H1 (cell line): ENCODE results near the gene CA10. TPM values are rescaled to one million over a fixed set of nuclear protein-coding genes. Genes with fewer than 3 reads are reported as not detected.

Source experiments
- CTCF ChIA-PET: fragments of 300-600 bp; sonication (Branson Sonifier 250); formaldehyde crosslinking; loops from one replicate; lab custom pipeline; 2021; ENCODE audit not compliant: partially characterized antibody; lab: Charles Lee
- POLR2A ChIA-PET: fragments of 300-600 bp; sonication (Branson Sonifier 250); formaldehyde crosslinking; loops from one replicate; lab custom pipeline; 2021; ENCODE audit warnings: inconsistent platforms; ENCODE audit not compliant: partially characterized antibody; lab: Charles Lee
- DNase-seq, 2 experiments: peaks; one replicate each; pipeline versions ENCODE4 v3.0.0 to v3.0.0-alpha.2; 2010 to 2022; ENCODE audit warnings: low spot score in 2 of 2, low read depth in 1 of 2, mixed read lengths in 1 of 2
- FAIRE-seq: peaks from 2 replicates; lab custom pipeline; 2011; peaks lifted over from hg19 to GRCh38; lab: Jason Lieb, UNC
- H2AFZ ChIP-seq: 2 replicates; pipeline ENCODE4 v1.8.1; 2012; ENCODE audit warnings: low read length, inconsistent platforms
- H2AK5ac ChIP-seq: 2 replicates; pipeline ENCODE4 v1.6.1; 2013; ENCODE audit warnings: low read depth, low read length
- H2BK120ac ChIP-seq: replicated peaks from 2 replicates; pipeline ENCODE3; 2013; ENCODE audit warnings: low read depth, low read length, inconsistent platforms
- H2BK12ac ChIP-seq: 2 replicates; pipeline ENCODE4 v1.6.1; 2013; ENCODE audit warnings: low read depth, low read length
- H2BK15ac ChIP-seq: 2 replicates; pipeline ENCODE4 v1.6.1; 2013; ENCODE audit warnings: low read length
- H2BK20ac ChIP-seq: 2 replicates; pipeline ENCODE4 v1.6.1; 2013; ENCODE audit warnings: low read length
- H2BK5ac ChIP-seq: 2 replicates; pipeline ENCODE4 v1.6.1; 2013; ENCODE audit warnings: low read depth, low read length
- H3K14ac ChIP-seq: 2 replicates; pipeline ENCODE4 v1.6.1; 2013; ENCODE audit warnings: inconsistent platforms; ENCODE audit not compliant: insufficient read length
- H3K18ac ChIP-seq: 2 replicates; pipeline ENCODE4 v1.6.1; 2013; ENCODE audit warnings: low read length; ENCODE audit errors: extremely low read depth
- H3K23ac ChIP-seq: 2 replicates; pipeline ENCODE4 v1.6.1; 2013; ENCODE audit warnings: inconsistent platforms; ENCODE audit not compliant: insufficient read length
- H3K23me2 ChIP-seq: 2 replicates; pipeline ENCODE4 v1.6.1; 2013; ENCODE audit warnings: low read depth, low read length
- H3K27ac ChIP-seq: 2 replicates; pipeline ENCODE4 v1.6.1; 2011; ENCODE audit warnings: low read depth, low read length, inconsistent platforms
- H3K27me3 ChIP-seq, 4 experiments: replicated peaks in 1 of 4; 1 replicate in 1 of 4; 2 replicates in 3 of 4; pipeline versions ENCODE4 v1.6.1 to v1.8.1; 2011 to 2013; ENCODE audit warnings: low read length in 3 of 4, mild to moderate bottlenecking in 3 of 4, inconsistent platforms in 2 of 4, mixed read lengths in 2 of 4, moderate library complexity in 1 of 4; ENCODE audit not compliant: control insufficient read depth in 3 of 4, insufficient read depth in 3 of 4; ENCODE audit errors: extremely low read depth in 1 of 4
- H3K36me3 ChIP-seq, 4 experiments: 2 replicates each; pipeline versions ENCODE4 v1.6.1 to v1.8.1; 2011 to 2013; ENCODE audit warnings: mild to moderate bottlenecking in 4 of 4, low read length in 3 of 4, moderate library complexity in 2 of 4, control low read depth in 1 of 4, inconsistent platforms in 1 of 4; ENCODE audit not compliant: insufficient read depth in 4 of 4, control insufficient read depth in 2 of 4
- H3K4ac ChIP-seq: replicated peaks from 2 replicates; pipeline ENCODE3; 2013; ENCODE audit warnings: low read length, low read depth, mixed read lengths, inconsistent platforms; ENCODE audit not compliant: insufficient read length
- H3K4me1 ChIP-seq, 4 experiments: replicated peaks in 1 of 4; 1 replicate in 1 of 4; 2 replicates in 3 of 4; pipeline versions ENCODE4 v1.6.1 to v1.8.1; 2011 to 2013; ENCODE audit warnings: low read length in 3 of 4, inconsistent platforms in 2 of 4, mixed read lengths in 1 of 4; ENCODE audit not compliant: insufficient read depth in 4 of 4, control insufficient read depth in 3 of 4
- H3K4me2 ChIP-seq, 2 experiments: 2 replicates each; pipeline versions ENCODE4 v1.6.1 to v1.8.1; 2011 to 2013; ENCODE audit warnings: low read depth in 2 of 2, low read length in 2 of 2, control low read depth in 1 of 2, inconsistent platforms in 1 of 2, mild to moderate bottlenecking in 1 of 2; ENCODE audit not compliant: insufficient read depth in 1 of 2
- H3K4me3 ChIP-seq, 4 experiments: fragments of 200-600, 300-600 bp in 1 of 4; sonication (generic), shearing (Covaris generic), sonication (Bioruptor Twin) in 1 of 4; 2 replicates each; pipeline versions ENCODE4 v1.5.1 to v1.8.1; 2011 to 2016; ENCODE audit warnings: low read length in 4 of 4, low read depth in 3 of 4, control low read depth in 2 of 4, inconsistent platforms in 2 of 4, mild to moderate bottlenecking in 2 of 4, mixed read lengths in 1 of 4, moderate library complexity in 1 of 4; ENCODE audit not compliant: insufficient read depth in 2 of 4; ENCODE audit errors: extremely low read depth in 1 of 4
- H3K56ac ChIP-seq: replicated peaks from 2 replicates; pipeline ENCODE3; 2013; ENCODE audit warnings: low read depth, mild to moderate bottlenecking, mixed read lengths, low read length, inconsistent platforms; ENCODE audit not compliant: insufficient read length
- H3K79me1 ChIP-seq: 2 replicates; pipeline ENCODE4 v1.6.1; 2013; ENCODE audit warnings: low read depth, low read length, control low read depth
- H3K79me2 ChIP-seq, 2 experiments: 2 replicates each; pipeline versions ENCODE4 v1.6.1 to v1.8.1; 2012 to 2013; ENCODE audit warnings: low read length in 2 of 2, mild to moderate bottlenecking in 2 of 2, inconsistent platforms in 1 of 2; ENCODE audit not compliant: insufficient read depth in 2 of 2, control insufficient read depth in 1 of 2
- H3K9ac ChIP-seq, 4 experiments: replicated peaks in 1 of 4; 1 replicate in 1 of 4; 2 replicates in 3 of 4; pipeline versions ENCODE4 v1.6.1 to v1.8.1; 2011 to 2013; ENCODE audit warnings: low read depth in 3 of 4, low read length in 3 of 4, control low read depth in 2 of 4, mild to moderate bottlenecking in 2 of 4, moderate library complexity in 2 of 4, inconsistent platforms in 1 of 4; ENCODE audit errors: extremely low read depth in 1 of 4
- H3K9me3 ChIP-seq, 2 experiments: 2 replicates each; pipeline versions ENCODE4 v1.6.1 to v1.8.1; 2012 to 2013; ENCODE audit warnings: mild to moderate bottlenecking in 2 of 2, moderate library complexity in 2 of 2, control low read depth in 1 of 2, inconsistent platforms in 1 of 2, low read depth in 1 of 2, low read length in 1 of 2, mixed read lengths in 1 of 2; ENCODE audit not compliant: insufficient read depth in 2 of 2
- H4K20me1 ChIP-seq, 2 experiments: replicated peaks in 1 of 2; 2 replicates each; pipeline versions ENCODE3 to v1.8.1; 2011 to 2013; ENCODE audit warnings: inconsistent platforms in 2 of 2, low read length in 2 of 2, mild to moderate bottlenecking in 1 of 2; ENCODE audit not compliant: insufficient read depth in 2 of 2, control insufficient read depth in 1 of 2
- H4K5ac ChIP-seq: 2 replicates; pipeline ENCODE4 v1.6.1; 2013; ENCODE audit warnings: low read length, low read depth, mixed read lengths, inconsistent platforms; ENCODE audit not compliant: insufficient read length
- H4K8ac ChIP-seq: 2 replicates; pipeline ENCODE4 v1.8.0; 2013; ENCODE audit warnings: mild to moderate bottlenecking, moderate library complexity, low read length, inconsistent platforms; ENCODE audit not compliant: insufficient read depth; ENCODE audit errors: extremely low read depth
- H4K91ac ChIP-seq: replicated peaks from 2 replicates; pipeline ENCODE3; 2013; ENCODE audit warnings: low read length, mixed read lengths, inconsistent platforms; ENCODE audit not compliant: insufficient read length
- BACH1 ChIP-seq: IDR thresholded peaks from 2 replicates; pipeline ENCODE4 v1.6.1; 2012; ENCODE audit warnings: low read length, improper control_type of control experiment
- CBX5 ChIP-seq: fragments of 300-800, 300-1000 bp; sonication (generic); IDR thresholded peaks from 2 replicates; pipeline ENCODE4 v1.7.1; 2016; ENCODE audit warnings: antibody characterized with exemption, low read length, low read depth
- EZH2 ChIP-seq: fragments of 200-600 bp; sonication (generic); IDR thresholded peaks from 2 replicates; pipeline ENCODE4 v1.7.1; 2012; ENCODE audit warnings: low read depth, mild to moderate bottlenecking, moderate library complexity, low read length, inconsistent platforms; ENCODE audit not compliant: severe bottlenecking
- GTF2F1 ChIP-seq: IDR thresholded peaks from 2 replicates; pipeline ENCODE4 v1.6.1; 2012; ENCODE audit warnings: low read depth, low read length, improper control_type of control experiment, borderline replicate concordance
- KDM1A ChIP-seq: fragments of 200-600, 300-600 bp; sonication (generic); IDR thresholded peaks from 2 replicates; pipeline ENCODE4 v1.7.1; 2016; ENCODE audit warnings: mild to moderate bottlenecking, low read length, borderline replicate concordance
- PHF8 ChIP-seq: fragments of 200-600 bp; sonication (generic); conservative IDR thresholded peaks from 2 replicates; pipeline ENCODE4 v1.7.1; 2012; ENCODE audit warnings: low read depth, mild to moderate bottlenecking, inconsistent platforms, low read length, moderate library complexity
- RBBP5 ChIP-seq: IDR thresholded peaks from 2 replicates; pipeline ENCODE4 v1.7.1; 2012; ENCODE audit warnings: low read depth, mild to moderate bottlenecking, inconsistent platforms, low read length, moderate library complexity, borderline replicate concordance
- SAP30 ChIP-seq: fragments of 300-600 bp; sonication (generic); IDR thresholded peaks from 2 replicates; pipeline ENCODE4 v1.7.1; 2012; ENCODE audit warnings: low read length, moderate library complexity, mild to moderate bottlenecking, inconsistent platforms; ENCODE audit not compliant: insufficient read depth, insufficient replicate concordance
- SRF ChIP-seq: IDR thresholded peaks from 2 replicates; pipeline ENCODE4 v1.6.1; 2011; ENCODE audit warnings: mild to moderate bottlenecking, low read depth, low read length, moderate library complexity
- YY1 ChIP-seq: IDR thresholded peaks from 2 replicates; pipeline ENCODE4 v1.6.1; 2011; ENCODE audit warnings: low read depth, mild to moderate bottlenecking, low read length
- WGBS, 2 experiments: shearing (Covaris generic) in 1 of 2; methylation state at CpG; one replicate each; pipeline versions ENCODE4 v1.1.6 to v1.1.7; 2013 to 2015; ENCODE audit warnings: low lambda C conversion rate in 2 of 2, mixed read lengths in 2 of 2, inconsistent platforms in 1 of 2, low coverage in 1 of 2, missing lambda C conversion rate in 1 of 2; ENCODE audit not compliant: insufficient replicate concordance in 2 of 2, insufficient coverage in 1 of 2, insufficient read length in 1 of 2; ENCODE audit errors: extremely low coverage in 1 of 2, missing lambda C conversion rate in 1 of 2; 5-methylcytosine and 5-hydroxymethylcytosine counted together
- polyA plus RNA-seq, 7 experiments: library from polyadenylated mRNA; depleted of rRNA in 3 of 7; stranded (reverse) in 5 of 7; unstranded in 2 of 7; fragments of >200 nt in 5 of 7; fragments of 200-250 nt in 2 of 7; gene quantifications; 1 replicate in 5 of 7; 2 replicates in 1 of 7; 4 replicates in 1 of 7; pipeline versions ENCODE4 v1.2.1 to v1.2.3, GENCODE V29; 2011 to 2013; ENCODE audit warnings: missing spikeins in 2 of 7, mixed read lengths in 2 of 7
- total RNA-seq: library from RNA; stranded (reverse); fragmentation: NEBNext Ultra II Directional; extraction: Animal tissue kit (Norgen Biotek cat#: 25700); gene quantifications from 2 replicates; pipeline ENCODE4 v1.2.1, GENCODE V29; 2021
- TF ChIP-seq, protein P1 (sequence below): IDR thresholded peaks from 2 replicates; pipeline ENCODE4 v1.6.1; 2011; ENCODE audit warnings: low read length, improper control_type of control experiment

Gene CA10
- total and polyA plus RNA-seq, 2 of the 8 experiments (the other 6 are each of a cell fraction or from before 2014, with no cell fraction given): 0.60 to 0.63 TPM

DNA sequence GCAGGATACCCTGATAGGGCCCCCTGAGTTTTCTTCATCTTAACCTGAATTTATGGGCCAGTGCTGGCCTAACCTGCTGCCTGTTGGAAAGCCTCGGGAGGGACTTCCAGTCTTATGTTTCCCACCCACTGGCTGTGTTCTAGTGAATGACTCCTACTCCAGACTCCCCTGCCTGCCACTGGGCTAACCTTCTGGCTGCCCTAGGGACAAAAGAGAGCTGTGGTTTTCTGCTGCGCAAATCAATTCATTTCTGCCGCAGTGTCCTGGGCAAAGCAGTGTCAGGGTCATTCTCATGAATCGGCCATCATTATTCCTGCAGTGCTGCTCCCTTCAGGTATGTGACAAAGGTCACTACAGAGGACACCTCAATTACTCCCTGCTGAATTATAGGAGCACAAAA, 512.0 kb downstream of the CA10 start:
- no peak overlapping the region for H2BK15ac ChIP-seq
- no peak overlapping the region for H3K4me3 ChIP-seq
- H3K56ac ChIP-seq: no peak overlapping the region
- H3K18ac ChIP-seq: no peak overlapping the region
- no peak for TF ChIP-seq BACH1
- TF ChIP-seq YY1: no peak
- TF ChIP-seq, protein P1, sequence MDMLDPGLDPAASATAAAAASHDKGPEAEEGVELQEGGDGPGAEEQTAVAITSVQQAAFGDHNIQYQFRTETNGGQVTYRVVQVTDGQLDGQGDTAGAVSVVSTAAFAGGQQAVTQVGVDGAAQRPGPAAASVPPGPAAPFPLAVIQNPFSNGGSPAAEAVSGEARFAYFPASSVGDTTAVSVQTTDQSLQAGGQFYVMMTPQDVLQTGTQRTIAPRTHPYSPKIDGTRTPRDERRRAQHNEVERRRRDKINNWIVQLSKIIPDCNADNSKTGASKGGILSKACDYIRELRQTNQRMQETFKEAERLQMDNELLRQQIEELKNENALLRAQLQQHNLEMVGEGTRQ: no peak
- TF ChIP-seq SRF: no peak
- TF ChIP-seq GTF2F1: no peak
- TF ChIP-seq KDM1A: no peak
- no peak for TF ChIP-seq PHF8
- TF ChIP-seq SAP30: no peak
- no peak for TF ChIP-seq EZH2
- TF ChIP-seq RBBP5: no peak
- TF ChIP-seq CBX5: no peak
- 91% methylated on average over 4 of the region's 4 CpGs; no CpG with 5 or more reads in 1 of the 2 experiments for WGBS, 2 experiments
- no peaks in the 10 kb centered on the region for H3K9me3 ChIP-seq
- H2AK5ac ChIP-seq: no peak overlapping the region
- no peak overlapping the region for H2BK5ac ChIP-seq
- no peak for DNase-seq
- H2BK120ac ChIP-seq: no peak overlapping the region
- no peaks in the 10 kb centered on the region for H3K79me1 ChIP-seq
- no peak overlapping the region for H2BK20ac ChIP-seq
- H4K8ac ChIP-seq: no peak overlapping the region
- no peaks in the 10 kb centered on the region for H3K36me3 ChIP-seq
- H3K27me3 ChIP-seq: no peaks in the 10 kb centered on the region
- no peaks in the 10 kb centered on the region for H4K20me1 ChIP-seq
- CTCF ChIA-PET: interaction anchor here (2.1 to 2.5 kb wide), 2 partner anchors 10 to 13 kb away, joined by 7 to 9 read pairs; no protein-coding TSS in a partner anchor
- H4K5ac ChIP-seq: no peak overlapping the region
- no peak overlapping the region for H4K91ac ChIP-seq
- peaks cover 0 to 8% (median 3%) of the 10 kb centered on the region in 4 experiments; a peak in 2 of 7 replicates for H3K4me1 ChIP-seq
- no peak overlapping the region for H3K9ac ChIP-seq
- H3K79me2 ChIP-seq: no peaks in the 10 kb centered on the region
- POLR2A ChIA-PET: no interaction called here
- H3K4me2 ChIP-seq: no peak overlapping the region
- H3K23me2 ChIP-seq: no peaks in the 10 kb centered on the region
- H2AFZ ChIP-seq: no peak overlapping the region
- H3K4ac ChIP-seq: no peak overlapping the region
- H2BK12ac ChIP-seq: no peak overlapping the region
- FAIRE-seq: no peak
- no peak overlapping the region for H3K14ac ChIP-seq
- no peak overlapping the region for H3K27ac ChIP-seq
- H3K23ac ChIP-seq: no peak overlapping the region
